Lower lobe of right lung (tissue), 2 donors: ENCODE measurements around the gene PIGS. TPM values are rescaled to one million over a fixed set of nuclear protein-coding genes. Genes with fewer than 3 reads are reported as not detected.

ENCODE experiments used
- ATAC-seq, 2 donors: fragments of 200-7000 bp; cut with Tn5 transposase; one replicate each; pipeline ENCODE4 v1.9.1; 2020 to 2022; ENCODE audit warnings: mild to moderate bottlenecking in 2 of 2, moderate library complexity in 2 of 2
- DNase-seq: peaks from one replicate; pipeline ENCODE4 v3.0.0-alpha.2; 2020
- H3K27ac ChIP-seq: fragments of 200-600 bp; one replicate; pipeline ENCODE4 v1.8.0; 2022
- H3K27me3 ChIP-seq: fragments of 200-600 bp; one replicate; pipeline ENCODE4 v1.8.0; 2022; ENCODE audit warnings: low read depth
- H3K36me3 ChIP-seq: fragments of 200-600 bp; one replicate; pipeline ENCODE4 v1.8.0; 2022; ENCODE audit warnings: mild to moderate bottlenecking
- H3K4me1 ChIP-seq: fragments of 200-600 bp; one replicate; pipeline ENCODE4 v1.8.0; 2022
- H3K4me3 ChIP-seq: fragments of 200-600 bp; one replicate; pipeline ENCODE4 v1.8.0; 2022; ENCODE audit warnings: mild to moderate bottlenecking
- H3K9me3 ChIP-seq: fragments of 200-600 bp; one replicate; pipeline ENCODE4 v1.8.0; 2022
- intact Hi-C: fragments of 100-400 bp; cut with DNase I; formaldehyde crosslinking; loops from one replicate; pipeline ENCODE4 v1.11.0; 2022
- total RNA-seq: library from RNA; stranded (reverse); fragmentation: NEBNext Ultra II Directional; extraction: Animal tissue kit (Norgen Biotek cat#: 25700); gene quantifications from one replicate; pipeline ENCODE4 v1.2.1, GENCODE V29; 2021
- TF ChIP-seq, protein P1 (sequence below): fragments of 200-600 bp; IDR thresholded peaks from one replicate; pipeline ENCODE4 v1.8.0; 2022; ENCODE audit warnings: antibody characterized with exemption, mild to moderate bottlenecking
- donor health status: DM: no; HTN: yes; CAD: no; lungs with severe emphysema.

The PIGS gene
- total RNA-seq, 1 donor from 2014 or later, result 45.3 TPM

DNA sequence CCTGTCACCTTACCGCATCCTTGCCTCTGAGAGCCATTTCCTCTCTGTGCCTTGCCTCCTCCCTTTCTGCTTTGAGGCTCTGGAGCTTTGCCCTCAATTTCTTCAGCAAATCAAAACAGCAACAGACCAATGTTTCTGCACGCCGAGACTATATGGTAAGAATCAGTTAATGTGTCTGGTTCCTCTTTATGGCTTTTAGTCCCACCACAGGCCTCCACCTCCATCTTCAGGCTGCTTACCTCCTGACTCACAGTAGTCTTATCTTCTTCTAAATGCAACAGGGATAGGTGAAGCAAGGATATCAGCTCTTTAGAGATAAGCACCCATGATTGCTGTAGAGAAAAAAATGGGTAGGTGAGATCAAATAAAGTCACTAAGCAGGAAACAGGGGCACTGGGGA, 14.5 kb upstream of the PIGS start:
- Histone ChIP-seq H3K36me3 (peaks cover 5% of the 10 kb centered on the region), H3K27ac (no peak overlapping the region), H3K4me3 (no peak overlapping the region), H3K27me3 (no peaks in the 10 kb centered on the region), H3K4me1 (no peaks in the 10 kb centered on the region), H3K9me3 (no peaks in the 10 kb centered on the region)
- TF ChIP-seq, protein P1, sequence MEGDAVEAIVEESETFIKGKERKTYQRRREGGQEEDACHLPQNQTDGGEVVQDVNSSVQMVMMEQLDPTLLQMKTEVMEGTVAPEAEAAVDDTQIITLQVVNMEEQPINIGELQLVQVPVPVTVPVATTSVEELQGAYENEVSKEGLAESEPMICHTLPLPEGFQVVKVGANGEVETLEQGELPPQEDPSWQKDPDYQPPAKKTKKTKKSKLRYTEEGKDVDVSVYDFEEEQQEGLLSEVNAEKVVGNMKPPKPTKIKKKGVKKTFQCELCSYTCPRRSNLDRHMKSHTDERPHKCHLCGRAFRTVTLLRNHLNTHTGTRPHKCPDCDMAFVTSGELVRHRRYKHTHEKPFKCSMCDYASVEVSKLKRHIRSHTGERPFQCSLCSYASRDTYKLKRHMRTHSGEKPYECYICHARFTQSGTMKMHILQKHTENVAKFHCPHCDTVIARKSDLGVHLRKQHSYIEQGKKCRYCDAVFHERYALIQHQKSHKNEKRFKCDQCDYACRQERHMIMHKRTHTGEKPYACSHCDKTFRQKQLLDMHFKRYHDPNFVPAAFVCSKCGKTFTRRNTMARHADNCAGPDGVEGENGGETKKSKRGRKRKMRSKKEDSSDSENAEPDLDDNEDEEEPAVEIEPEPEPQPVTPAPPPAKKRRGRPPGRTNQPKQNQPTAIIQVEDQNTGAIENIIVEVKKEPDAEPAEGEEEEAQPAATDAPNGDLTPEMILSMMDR, result no peak
- intact Hi-C loops, result no loop called here
- ATAC-seq (no peak), DNase-seq (no peak)

DNA sequence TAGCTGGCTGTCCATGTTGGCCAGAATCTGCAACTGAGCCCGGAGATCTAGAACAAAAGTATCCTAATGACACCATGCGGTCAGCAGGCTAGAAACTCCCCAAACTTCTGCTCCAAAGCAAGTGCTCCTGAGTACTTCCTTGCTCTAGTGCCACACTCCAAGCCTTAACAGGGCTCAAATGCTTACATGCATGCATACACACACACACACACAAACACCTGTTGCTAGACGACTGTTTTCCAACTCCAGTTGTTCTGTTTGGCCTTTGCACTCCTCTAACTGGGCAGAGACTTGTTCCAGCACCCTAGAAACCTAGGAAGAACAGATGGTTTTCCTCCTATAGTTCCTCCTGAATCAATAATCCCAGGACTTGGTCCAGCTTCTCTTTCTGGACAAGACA, 13.1 kb upstream of the PIGS start:
- ATAC-seq, result no peak
- Histone ChIP-seq H3K4me1 (no peaks in the 10 kb centered on the region), H3K4me3 (no peak overlapping the region), H3K9me3 (no peaks in the 10 kb centered on the region), H3K36me3 (peaks cover 5% of the 10 kb centered on the region), H3K27ac (no peak overlapping the region), H3K27me3 (no peaks in the 10 kb centered on the region)
- intact Hi-C loops, result no loop called here
- DNase-seq, result no peak
- TF ChIP-seq, protein P1, result no peak

DNA sequence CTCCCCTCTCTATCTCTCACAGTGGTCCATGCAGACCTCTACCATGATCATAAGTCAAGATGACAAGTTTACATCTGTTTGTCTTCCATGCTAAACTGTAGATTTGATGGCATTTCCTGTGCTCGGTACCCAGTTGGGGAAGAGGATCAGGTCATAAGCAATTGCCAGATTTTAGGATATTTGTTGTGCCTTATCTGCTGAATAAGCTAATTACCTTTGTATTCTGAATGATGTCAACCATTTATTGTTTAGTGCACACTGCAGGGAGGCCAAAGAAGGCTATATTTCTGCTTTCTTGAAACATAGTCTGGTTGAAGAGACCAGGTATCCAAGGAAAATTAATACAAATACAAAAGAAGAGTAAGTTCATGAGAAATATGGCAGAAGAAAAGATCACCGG, 11.2 kb upstream of the PIGS start:
- ATAC-seq (no peak), DNase-seq (no peak)
- Histone ChIP-seq H3K4me1 (no peaks in the 10 kb centered on the region), H3K9me3 (no peaks in the 10 kb centered on the region), H3K27me3 (no peaks in the 10 kb centered on the region), H3K4me3 (no peak overlapping the region), H3K36me3 (peaks cover 5% of the 10 kb centered on the region), H3K27ac (no peak overlapping the region)
- intact Hi-C loops, result no loop called here
- TF ChIP-seq, protein P1, result no peak

DNA sequence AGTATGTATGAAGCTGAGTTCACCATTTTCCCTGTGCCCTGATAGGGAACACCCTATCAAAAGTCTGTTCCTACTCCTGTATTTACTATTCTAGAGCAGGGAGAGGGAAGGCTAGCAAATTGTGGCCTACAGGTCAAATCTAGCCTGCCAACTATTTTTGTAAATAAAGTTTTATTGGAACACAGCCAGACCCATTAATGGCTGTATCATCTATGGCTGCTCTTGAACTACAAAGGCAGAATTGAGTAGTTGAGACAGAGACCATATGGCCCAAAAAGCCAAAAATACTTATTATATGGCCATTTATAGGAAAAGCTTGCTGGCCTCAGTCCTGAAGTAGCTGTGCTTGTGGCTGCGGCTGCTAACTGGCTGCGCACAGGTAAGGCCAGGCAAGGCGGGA, 9.6 kb upstream of the PIGS start:
- Histone ChIP-seq H3K4me1 (peaks cover 3% of the 10 kb centered on the region), H3K4me3 (no peak overlapping the region), H3K27me3 (no peaks in the 10 kb centered on the region), H3K9me3 (no peaks in the 10 kb centered on the region), H3K27ac (no peak overlapping the region), H3K36me3 (peaks cover 5% of the 10 kb centered on the region)
- TF ChIP-seq, protein P1, result no peak
- no peak for DNase-seq
- intact Hi-C loops, result no loop called here
- ATAC-seq, result no peak

DNA sequence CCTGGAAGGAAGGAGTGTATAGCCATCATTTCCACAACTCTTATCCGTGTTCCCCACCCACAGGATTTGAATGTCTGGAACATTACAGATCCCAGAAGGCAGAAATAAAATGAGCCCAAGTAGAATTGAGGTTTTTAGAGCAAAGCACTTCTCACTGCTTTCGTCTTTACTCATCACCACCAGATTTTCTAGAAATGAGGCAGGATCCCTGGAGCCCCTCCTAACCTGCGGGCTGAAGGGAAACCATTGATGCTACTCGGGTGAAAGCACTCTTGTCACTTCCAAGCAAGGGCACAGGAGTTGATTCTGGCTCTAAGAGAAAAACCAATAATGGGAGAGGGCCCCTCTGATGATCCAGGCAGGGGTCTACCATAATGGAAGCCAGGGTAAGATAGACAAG, 8.2 kb upstream of the PIGS start:
- no peak for DNase-seq
- Histone ChIP-seq H3K27me3 (no peaks in the 10 kb centered on the region), H3K9me3 (no peaks in the 10 kb centered on the region), H3K4me1 (peaks cover 4% of the 10 kb centered on the region), H3K4me3 (no peak overlapping the region), H3K36me3 (no peaks in the 10 kb centered on the region), H3K27ac (no peak overlapping the region)
- intact Hi-C loops, result no loop called here
- ATAC-seq, result no peak
- TF ChIP-seq, protein P1, result no peak
